Measurements from ENCODE around the gene SLC25A19.

Gene SLC25A19

GRCh38 chr17:75265614-75266315 lies 23.5 kb downstream of the SLC25A19 start:
- no peak for TF ChIP-seq GATA2 (IDR thresholded peaks at IDR 0.05; ENCODE audit: low read depth, low read length)
- no peak for TF ChIP-seq GATA3 (IDR thresholded peaks at IDR 0.05; ENCODE audit: low read depth, low read length)

- TF ChIP-seq GATA3 (IDR thresholded peaks at IDR 0.05; ENCODE audit: low read depth, low read length) (no peak), GATA2 (IDR thresholded peaks at IDR 0.05; ENCODE audit: low read depth, low read length) (no peak)
Measured at GRCh38 chr17:75263055-75263454, 26.2 kb downstream of the SLC25A19 start.

- no peak for TF ChIP-seq GATA2 (IDR thresholded peaks at IDR 0.05; ENCODE audit: low read depth, low read length)
- no peak for TF ChIP-seq GATA3 (IDR thresholded peaks at IDR 0.05; ENCODE audit: low read depth, low read length)
Measured at GRCh38 chr17:75262112-75262606, 27.1 kb downstream of the SLC25A19 start.

- TF ChIP-seq GATA2 (IDR thresholded peaks at IDR 0.05; ENCODE audit: low read depth, low read length), result no peak
- no peak for TF ChIP-seq GATA3 (IDR thresholded peaks at IDR 0.05; ENCODE audit: low read depth, low read length)
Measured at GRCh38 chr17:75261336-75262111, 27.7 kb downstream of the SLC25A19 start, which contains the start of the genes GGA3 and MRPS7. Gene GGA3, minus strand, starts transcription at chr17:75261606. Its CDS starts 19 bp downstream, at chr17:75261587. Gene MRPS7, plus strand, starts transcription at chr17:75261879. Its CDS starts 22 bp downstream, at chr17:75261901.

- no peak for TF ChIP-seq GATA3 (IDR thresholded peaks at IDR 0.05; ENCODE audit: low read depth, low read length)
- TF ChIP-seq GATA2 (IDR thresholded peaks at IDR 0.05; ENCODE audit: low read depth, low read length), result no peak
Measured at GRCh38 chr17:75260641-75261335, 28.4 kb downstream of the SLC25A19 start.

GRCh38 chr17:75252039-75252816 lies 37.0 kb downstream of the SLC25A19 start:
- TF ChIP-seq GATA2 (IDR thresholded peaks at IDR 0.05; ENCODE audit: low read depth, low read length) (no peak), GATA3 (IDR thresholded peaks at IDR 0.05; ENCODE audit: low read depth, low read length) (no peak)

GRCh38 chr17:75250009-75250471 lies 39.2 kb downstream of the SLC25A19 start:
- no peak for TF ChIP-seq GATA3 (IDR thresholded peaks at IDR 0.05; ENCODE audit: low read depth, low read length)
- TF ChIP-seq GATA2 (IDR thresholded peaks at IDR 0.05; ENCODE audit: low read depth, low read length), result no peak

- TF ChIP-seq GATA2 (IDR thresholded peaks at IDR 0.05; ENCODE audit: low read depth, low read length), result no peak
- no peak for TF ChIP-seq GATA3 (IDR thresholded peaks at IDR 0.05; ENCODE audit: low read depth, low read length)
Measured at GRCh38 chr17:75249564-75249963, 39.7 kb downstream of the SLC25A19 start.

- TF ChIP-seq GATA2 (IDR thresholded peaks at IDR 0.05; ENCODE audit: low read depth, low read length), result no peak
- no peak for TF ChIP-seq GATA3 (IDR thresholded peaks at IDR 0.05; ENCODE audit: low read depth, low read length)
Measured at GRCh38 chr17:75246404-75246803, 42.8 kb downstream of the SLC25A19 start.

- TF ChIP-seq GATA3 (IDR thresholded peaks at IDR 0.05; ENCODE audit: low read depth, low read length) (no peak), GATA2 (IDR thresholded peaks at IDR 0.05; ENCODE audit: low read depth, low read length) (no peak)
Measured at GRCh38 chr17:75245011-75245410, 44.2 kb downstream of the SLC25A19 start.

- TF ChIP-seq GATA3 (IDR thresholded peaks at IDR 0.05; ENCODE audit: low read depth, low read length), result no peak
Measured at GRCh38 chr17:75244133-75244866, 44.9 kb downstream of the SLC25A19 start.

GRCh38 chr17:75242461-75243042 lies 46.7 kb downstream of the SLC25A19 start:
- TF ChIP-seq GATA3 (IDR thresholded peaks at IDR 0.05; ENCODE audit: low read depth, low read length), result no peak
- TF ChIP-seq GATA2 (IDR thresholded peaks at IDR 0.05; ENCODE audit: low read depth, low read length), result no peak

Measured in SH-SY5Y (cell line).